Neural progenitor cell (in vitro differentiated cells): ENCODE results near the gene DNER.
"Not testable (repeated sequence)": the region's sequence is repeated elsewhere in the genome, so short reads cannot be mapped to it uniquely, and the experiment has no call there.

Experiments
- EZH2 ChIP-seq: fragments of 200-600 bp; sonication (generic); IDR thresholded peaks from 2 replicates; pipeline ENCODE4 v1.6.1; 2017; ENCODE audit warnings: antibody characterized with exemption, mild to moderate bottlenecking, moderate library complexity
- TF ChIP-seq, protein P1 (sequence below): fragments of 200-600 bp; sonication (generic); IDR thresholded peaks from 2 replicates; pipeline ENCODE4 v1.5.1; 2017; ENCODE audit warnings: antibody characterized with exemption, mild to moderate bottlenecking

DNA sequence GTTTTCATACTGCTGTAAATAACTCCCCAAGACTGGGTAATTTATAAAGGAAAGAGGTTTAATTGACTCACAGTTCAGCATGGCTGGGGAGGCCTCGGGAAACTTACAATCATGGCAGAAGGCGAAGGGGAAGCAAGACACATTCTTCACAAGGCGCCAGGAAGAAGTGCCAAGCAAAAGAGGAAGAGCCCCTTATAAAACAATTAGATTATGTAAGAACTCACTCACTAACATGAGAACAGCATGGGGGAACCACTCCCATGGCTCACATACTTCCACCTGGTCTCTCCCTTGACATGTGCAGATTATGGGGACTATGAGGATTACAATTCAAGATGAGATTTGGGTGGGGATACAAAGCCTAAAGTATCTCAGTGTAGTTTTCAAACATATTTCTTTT is 8.8 kb upstream of the DNER start:
- TF ChIP-seq, protein P1, sequence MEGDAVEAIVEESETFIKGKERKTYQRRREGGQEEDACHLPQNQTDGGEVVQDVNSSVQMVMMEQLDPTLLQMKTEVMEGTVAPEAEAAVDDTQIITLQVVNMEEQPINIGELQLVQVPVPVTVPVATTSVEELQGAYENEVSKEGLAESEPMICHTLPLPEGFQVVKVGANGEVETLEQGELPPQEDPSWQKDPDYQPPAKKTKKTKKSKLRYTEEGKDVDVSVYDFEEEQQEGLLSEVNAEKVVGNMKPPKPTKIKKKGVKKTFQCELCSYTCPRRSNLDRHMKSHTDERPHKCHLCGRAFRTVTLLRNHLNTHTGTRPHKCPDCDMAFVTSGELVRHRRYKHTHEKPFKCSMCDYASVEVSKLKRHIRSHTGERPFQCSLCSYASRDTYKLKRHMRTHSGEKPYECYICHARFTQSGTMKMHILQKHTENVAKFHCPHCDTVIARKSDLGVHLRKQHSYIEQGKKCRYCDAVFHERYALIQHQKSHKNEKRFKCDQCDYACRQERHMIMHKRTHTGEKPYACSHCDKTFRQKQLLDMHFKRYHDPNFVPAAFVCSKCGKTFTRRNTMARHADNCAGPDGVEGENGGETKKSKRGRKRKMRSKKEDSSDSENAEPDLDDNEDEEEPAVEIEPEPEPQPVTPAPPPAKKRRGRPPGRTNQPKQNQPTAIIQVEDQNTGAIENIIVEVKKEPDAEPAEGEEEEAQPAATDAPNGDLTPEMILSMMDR: not testable (repeated sequence)
- not testable (repeated sequence) for TF ChIP-seq EZH2
